GM18508 (cell line): ENCODE results near the gene SLC9A7.
"Not testable (repeated sequence)": the region's sequence is repeated elsewhere in the genome, so short reads cannot be mapped to it uniquely, and the experiment has no call there.

Source experiments
- ATAC-seq: cut with Tn5 transposase; IDR thresholded peaks from one replicate; pipeline ENCODE4 v1.9.1; 2021; ENCODE audit warnings: moderate number of reproducible peaks; ENCODE audit not compliant: insufficient read depth, unreplicated experiment

Gene SLC9A7

GRCh38 chrX:46758956-46759644, at the start of gene SLC9A7:
Gene SLC9A7 (minus strand): TSS chrX:46759118. CDS start chrX:46759029, 89 bp downstream.
- ATAC-seq = no peak

GRCh38 chrX:46805270-46805669, 46.4 kb upstream of the SLC9A7 start:
- ATAC-seq = no peak

GRCh38 chrX:46803140-46803539, 44.2 kb upstream of the SLC9A7 start:
- no peak for ATAC-seq

GRCh38 chrX:46796574-46797191, 37.8 kb upstream of the SLC9A7 start:
- no peak for ATAC-seq

- ATAC-seq = no peak
Observed at GRCh38 chrX:46793386-46794143, 34.6 kb upstream of the SLC9A7 start.

- no peak for ATAC-seq
Observed at GRCh38 chrX:46792810-46793188, 33.9 kb upstream of the SLC9A7 start.

- peak; percentile 53 for ATAC-seq
Observed at GRCh38 chrX:46791927-46792809, 33.2 kb upstream of the SLC9A7 start.

GRCh38 chrX:46788902-46789301, 30.0 kb upstream of the SLC9A7 start:
- ATAC-seq = no peak

GRCh38 chrX:46784437-46784836, 25.5 kb upstream of the SLC9A7 start:
- ATAC-seq = not testable (repeated sequence)

- no peak for ATAC-seq
Observed at GRCh38 chrX:46782034-46782433, 23.1 kb upstream of the SLC9A7 start.

- ATAC-seq = no peak
Observed at GRCh38 chrX:46777971-46778810, 19.3 kb upstream of the SLC9A7 start.

GRCh38 chrX:46770817-46771163, 11.9 kb upstream of the SLC9A7 start:
- ATAC-seq = no peak

GRCh38 chrX:46770000-46770816, 11.3 kb upstream of the SLC9A7 start:
- ATAC-seq = no peak

- ATAC-seq = no peak
Observed at GRCh38 chrX:46762963-46763362, 4.0 kb upstream of the SLC9A7 start.

- no peak for ATAC-seq
Observed at GRCh38 chrX:46759645-46759974, 692 bp upstream of the SLC9A7 start.

- no peak for ATAC-seq
Observed at GRCh38 chrX:46758163-46758955, 559 bp downstream of the SLC9A7 start.

- ATAC-seq = no peak
Observed at GRCh38 chrX:46757593-46757992, 1.3 kb downstream of the SLC9A7 start.

- no peak for ATAC-seq
Observed at GRCh38 chrX:46757052-46757451, 1.9 kb downstream of the SLC9A7 start.
